GM12878 (cell line): ENCODE measurements around the gene IFT122. TPM values are rescaled to one million over a fixed set of nuclear protein-coding genes. Genes with fewer than 3 reads are reported as not detected.
"Not testable (repeated sequence)": the region's sequence is repeated elsewhere in the genome, so short reads cannot be mapped to it uniquely, and the experiment has no call there.

Experiments used
- ATAC-seq: fragments of 200-7000 bp; cut with Tn5 transposase; 3 replicates; pipeline ENCODE4 v1.9.1; 2020; ENCODE audit warnings: mild to moderate bottlenecking, moderate library complexity
- BruUV-seq: library from RNA; stranded (reverse); fragments of 400-500 nt; replicated peaks from 2 replicates; lab custom pipeline; 2021; lab: Mats Ljungman, UMichigan
- CTCF ChIA-PET: fragments of 300-600 bp; sonication (Branson Sonifier 250); formaldehyde crosslinking; extraction: SDS; loops from one replicate; lab custom pipeline; 2021; ENCODE audit warnings: inconsistent platforms; lab: Yijun Ruan, JAX
- POLR2A ChIA-PET: fragments of 350-600 bp; formaldehyde crosslinking; extraction: SDS; loops from one replicate; lab custom pipeline; 2021; ENCODE audit warnings: inconsistent platforms; lab: Charles Lee
- RAD21 ChIA-PET: fragments of 300-600 bp; sonication (Branson Sonifier 250); formaldehyde crosslinking; loops from one replicate; lab custom pipeline; 2023; ENCODE audit warnings: antibody characterized with exemption; ENCODE audit not compliant: unreplicated experiment; lab: Charles Lee
- SMC1A ChIA-PET: fragments of 300-600 bp; sonication (Branson Sonifier 250); formaldehyde crosslinking; loops from one replicate; lab custom pipeline; 2023; ENCODE audit not compliant: unreplicated experiment, uncharacterized antibody; lab: Charles Lee
- DNase-seq: peaks from one replicate; pipeline ENCODE4 v3.0.0-alpha.2; 2011; ENCODE audit warnings: low read depth, low spot score
- FAIRE-seq: peaks from 3 replicates; lab custom pipeline; 2011; peaks lifted over from hg19 to GRCh38; lab: Jason Lieb, UNC
- H2AFZ ChIP-seq: 2 replicates; pipeline ENCODE4 v1.6.0; 2011; ENCODE audit warnings: low read depth, low read length, control low read depth; ENCODE audit not compliant: control insufficient read depth
- H3K27ac ChIP-seq: 2 replicates; pipeline ENCODE4 v1.5.1; 2011; ENCODE audit warnings: control low read depth; ENCODE audit not compliant: control insufficient read depth, insufficient read depth
- H3K27me3 ChIP-seq, 2 experiments: replicated peaks in 1 of 2; 2 replicates each; pipeline versions ENCODE4 v1.6.0 to v1.6.1; 2011; ENCODE audit warnings: low read length in 1 of 2; ENCODE audit not compliant: control insufficient read depth in 2 of 2, insufficient read depth in 2 of 2
- H3K36me3 ChIP-seq, 2 experiments: 2 replicates each; pipeline ENCODE4 v1.5.1; 2011; ENCODE audit warnings: low read length in 1 of 2; ENCODE audit not compliant: control insufficient read depth in 2 of 2, insufficient read depth in 2 of 2
- H3K4me1 ChIP-seq: 2 replicates; pipeline ENCODE4 v1.6.1; 2011; ENCODE audit warnings: mild to moderate bottlenecking, low read length, moderate library complexity, mixed read lengths; ENCODE audit not compliant: control insufficient read depth, insufficient read depth
- H3K4me2 ChIP-seq: 2 replicates; pipeline ENCODE4 v1.6.0; 2011; ENCODE audit warnings: control low read depth; ENCODE audit not compliant: control insufficient read depth, insufficient read depth
- H3K4me3 ChIP-seq: fragments of 200-600 bp; sonication (generic); 2 replicates; pipeline ENCODE4 v1.5.1; 2016
- H3K79me2 ChIP-seq: 2 replicates; pipeline ENCODE4 v1.6.0; 2011; ENCODE audit warnings: low read length; ENCODE audit not compliant: control insufficient read depth, insufficient read depth
- H3K9ac ChIP-seq: 2 replicates; pipeline ENCODE4 v1.8.0; 2011; ENCODE audit warnings: low read length, control low read depth, mixed read lengths; ENCODE audit not compliant: control insufficient read depth, insufficient read depth
- H3K9me3 ChIP-seq: replicated peaks from 3 replicates; pipeline ENCODE4 v1.5.1; 2011; ENCODE audit warnings: mild to moderate bottlenecking, low read length; ENCODE audit not compliant: control insufficient read depth, insufficient read depth
- H4K20me1 ChIP-seq: 2 replicates; pipeline ENCODE4 v1.6.0; 2011; ENCODE audit not compliant: control insufficient read depth, insufficient read depth
- ESRRA ChIP-seq: IDR thresholded peaks from 2 replicates; pipeline ENCODE4 v1.6.1; 2012; ENCODE audit warnings: mild to moderate bottlenecking, low read length, improper control_type of control experiment
- FOXM1 ChIP-seq: IDR thresholded peaks from 2 replicates; pipeline ENCODE4 v1.6.1; 2012; ENCODE audit warnings: low read depth, mild to moderate bottlenecking, inconsistent platforms, low read length, moderate library complexity
- POLR2AphosphoS5 ChIP-seq: IDR thresholded peaks from 2 replicates; pipeline ENCODE4 v1.6.1; 2011; ENCODE audit warnings: mild to moderate bottlenecking, low read length, inconsistent platforms
- SMAD1 ChIP-seq: fragments of 450-650 bp; IDR thresholded peaks from 2 replicates; pipeline ENCODE4 v1.6.1; 2018; ENCODE audit warnings: mild to moderate bottlenecking, low read depth; ENCODE audit not compliant: partially characterized antibody
- TAF1 ChIP-seq: IDR thresholded peaks from 2 replicates; pipeline ENCODE4 v1.6.1; 2011; ENCODE audit warnings: mild to moderate bottlenecking, low read depth, low read length, borderline replicate concordance
- TCF7 ChIP-seq: IDR thresholded peaks from 2 replicates; pipeline ENCODE4 v1.6.1; 2014; ENCODE audit warnings: antibody characterized with exemption, borderline replicate concordance
- WGBS: methylation state at CpG from one replicate; pipeline ENCODE4 v1.1.6; 2016; ENCODE audit warnings: low lambda C conversion rate; ENCODE audit not compliant: insufficient replicate concordance, insufficient coverage; ENCODE audit errors: missing lambda C conversion rate; 5-methylcytosine and 5-hydroxymethylcytosine counted together
- in situ Hi-C: fragments of 300-500 bp; cut with MboI; formaldehyde crosslinking; loops from 9 replicates; pipeline ENCODE4 v1.14.3; 2018; ENCODE audit warnings: mixed read lengths
- intact Hi-C: fragments of 100-400 bp; cut with micrococcal nuclease; formaldehyde crosslinking; loops from one replicate; pipeline ENCODE4 v1.14.2; 2022; ENCODE audit not compliant: unreplicated experiment
- polyA plus RNA-seq, 11 experiments: library from polyadenylated mRNA; depleted of rRNA in 4 of 11; unstranded in 6 of 11; stranded (reverse) in 5 of 11; fragments of >200 nt; fragmentation: Nextera tagmentation in 4 of 11; fragmentation: Illumina TruSeq in 1 of 11; extraction: Ambion mirVana in 4 of 11; extraction: Trizol in 1 of 11; gene quantifications; 1 replicate in 1 of 11; 2 replicates in 10 of 11; pipeline versions ENCODE4 v1.2.1 to v1.2.3, GENCODE V29; 2011 to 2016; ENCODE audit warnings: inconsistent platforms in 2 of 11, missing spikeins in 2 of 11, low read depth in 1 of 11
- total RNA-seq, 4 experiments: library from RNA; depleted of rRNA in 3 of 4; stranded (reverse); fragments of >200 nt in 3 of 4; fragmentation: Illumina TruSeq in 1 of 4; extraction: Trizol in 1 of 4; gene quantifications; 2 replicates each; pipeline versions ENCODE4 v1.2.1 to v1.2.3, GENCODE V29; 2013 to 2021

IFT122 gene
- total and polyA plus RNA-seq, 10 of the 15 experiments (the other 5 are each of a cell fraction or from before 2014, with no cell fraction given), result 1.8 to 19.2 (median 8.4) TPM

GRCh38 chr3:129492691-129493090 lies 52.7 kb downstream of the IFT122 start:
- RAD21 ChIA-PET, result interaction anchor here (0.6 to 2.0 kb wide), 3 partner anchors 56 to 116 kb away, joined by 3 to 6 read pairs (median 5); no protein-coding TSS in a partner anchor
- no peaks in the 10 kb centered on the region for H4K20me1 ChIP-seq
- H3K4me2 ChIP-seq, result no peak overlapping the region
- no peak overlapping the region for H2AFZ ChIP-seq
- no peak for DNase-seq
- no TSS peak for BruUV-seq
- WGBS, result 56% methylated on average over 3 of the region's 4 CpGs
- intact Hi-C loops (loop anchor here (10.0 kb wide), 1 partner anchor 108 kb away; no protein-coding TSS in a partner anchor), in situ Hi-C loops (loop anchor here (5.0 kb wide), 1 partner anchor 340 kb away; no protein-coding TSS in a partner anchor)
- no peaks in the 10 kb centered on the region for H3K79me2 ChIP-seq
- no peak for ATAC-seq
- SMC1A ChIA-PET, result interaction anchor here (0.7 to 2.1 kb wide), 3 partner anchors 60 to 340 kb away, joined by 3 to 6 read pairs (median 5); no protein-coding TSS in a partner anchor
- H3K36me3 ChIP-seq, result no peaks in the 10 kb centered on the region; a peak in 1 of 4 replicates
- H3K9me3 ChIP-seq, result no peaks in the 10 kb centered on the region
- no peak overlapping the region for H3K4me3 ChIP-seq
- H3K4me1 ChIP-seq, result no peaks in the 10 kb centered on the region
- TF ChIP-seq FOXM1 (no peak), TCF7 (no peak)
- FAIRE-seq, result no peak
- no peaks in the 10 kb centered on the region for H3K27me3 ChIP-seq
- no peak overlapping the region for H3K27ac ChIP-seq
- POLR2A ChIA-PET, result interaction anchor here (1.0 kb wide), 1 partner anchor 18 kb away, joined by 3 read pairs; no protein-coding TSS in a partner anchor
- H3K9ac ChIP-seq, result no peak overlapping the region
- CTCF ChIA-PET, result interaction anchor here (0.5 to 3.3 kb wide), 10 partner anchors 15 to 522 kb away, joined by 3 to 37 read pairs (median 4); no protein-coding TSS in a partner anchor

GRCh38 chr3:129493206-129493605 lies 53.2 kb downstream of the IFT122 start:
- Histone ChIP-seq H3K9me3 (no peaks in the 10 kb centered on the region), H2AFZ (no peak overlapping the region), H3K4me3 (no peak overlapping the region), H3K36me3 (no peaks in the 10 kb centered on the region; a peak in 1 of 4 replicates), H3K4me1 (no peaks in the 10 kb centered on the region), H4K20me1 (no peaks in the 10 kb centered on the region), H3K79me2 (no peaks in the 10 kb centered on the region), H3K27ac (no peak overlapping the region), H3K4me2 (no peak overlapping the region), H3K27me3 (no peaks in the 10 kb centered on the region), H3K9ac (no peak overlapping the region)
- ChIA-PET RAD21 (interaction anchor here (0.6 to 2.0 kb wide), 3 partner anchors 57 to 115 kb away, joined by 3 to 6 read pairs (median 5); no protein-coding TSS in a partner anchor), POLR2A (interaction anchor here (1.0 kb wide), 1 partner anchor 18 kb away, joined by 3 read pairs; no protein-coding TSS in a partner anchor), SMC1A (interaction anchor here (1.8 to 2.1 kb wide), 3 partner anchors 333 to 339 kb away, joined by 4 to 6 read pairs (median 5); no protein-coding TSS in a partner anchor), CTCF (interaction anchor here (0.5 to 2.3 kb wide), 6 partner anchors 32 to 392 kb away, joined by 3 to 8 read pairs (median 4); no protein-coding TSS in a partner anchor)
- WGBS, result 69% methylated on average over 4 of the region's 4 CpGs
- in situ Hi-C loops (loop anchor here (5.0 kb wide), 1 partner anchor 339 kb away; no protein-coding TSS in a partner anchor), intact Hi-C loops (loop anchor here (10.0 kb wide), 1 partner anchor 108 kb away; no protein-coding TSS in a partner anchor)
- DNase-seq (no peak), ATAC-seq (no peak), FAIRE-seq (no peak)
- TF ChIP-seq TAF1 (no peak), ESRRA (no peak), SMAD1 (no peak), TCF7 (no peak), POLR2AphosphoS5 (no peak)
- BruUV-seq, result no TSS peak

GRCh38 chr3:129494499-129494898 lies 54.5 kb downstream of the IFT122 start:
- ATAC-seq, H3K27ac ChIP-seq, BruUV-seq, H3K27me3 ChIP-seq, H3K9ac ChIP-seq, FAIRE-seq, H3K4me3 ChIP-seq, H3K9me3 ChIP-seq, H3K4me1 ChIP-seq, RAD21 ChIA-PET, H3K79me2 ChIP-seq, H3K36me3 ChIP-seq, H2AFZ ChIP-seq, DNase-seq, H3K4me2 ChIP-seq, H4K20me1 ChIP-seq: not testable (repeated sequence)
- POLR2A ChIA-PET, result interaction anchor here (0.6 kb wide), 1 partner anchor 108 kb away, joined by 3 read pairs; no protein-coding TSS in a partner anchor
- intact Hi-C loops, result loop anchor here (10.0 kb wide), 1 partner anchor 110 kb away; no protein-coding TSS in a partner anchor
- in situ Hi-C loops, result loop anchor here (5.0 kb wide), 1 partner anchor 338 kb away; no protein-coding TSS in a partner anchor
- CTCF ChIA-PET, result interaction anchor here (1.3 kb wide), 1 partner anchor 111 kb away, joined by 3 read pairs; no protein-coding TSS in a partner anchor
- SMC1A ChIA-PET, result interaction anchor here (1.3 to 1.8 kb wide), 2 partner anchors 8 to 335 kb away, joined by 3 to 4 read pairs; no protein-coding TSS in a partner anchor
- 80% methylated on average over 5 of the region's 5 CpGs for WGBS
